SK-N-SH (cell line): ENCODE results near the gene LARP4.

Experiments
- EP300 ChIP-seq, 2 experiments: IDR thresholded peaks; 2 replicates each; pipeline versions ENCODE4 v1.4.0 to v1.6.1; 2012; ENCODE audit warnings: borderline replicate concordance in 1 of 2, low read depth in 1 of 2, low read length in 1 of 2
- EZH2phosphoT487 ChIP-seq: fragments of 200-600 bp; sonication (generic); IDR thresholded peaks from 2 replicates; pipeline ENCODE4 v1.6.1; 2017; ENCODE audit warnings: low read depth, mixed run types, mild to moderate bottlenecking, antibody characterized with exemption, moderate library complexity, borderline replicate concordance
- FOSL2 ChIP-seq: IDR thresholded peaks from 2 replicates; pipeline ENCODE4 v1.4.0; 2012; ENCODE audit warnings: low read depth, mild to moderate bottlenecking, moderate library complexity, borderline replicate concordance
- FOXM1 ChIP-seq: IDR thresholded peaks from 2 replicates; pipeline ENCODE4 v1.4.0; 2012; ENCODE audit warnings: low read depth, mild to moderate bottlenecking
- GABPA ChIP-seq: IDR thresholded peaks from 2 replicates; pipeline ENCODE4 v1.4.0; 2012; ENCODE audit warnings: low read depth, mild to moderate bottlenecking
- JUND ChIP-seq: IDR thresholded peaks from 2 replicates; pipeline ENCODE4 v1.4.0; 2012
- MXI1 ChIP-seq: IDR thresholded peaks from 2 replicates; pipeline ENCODE4 v1.6.1; 2012; ENCODE audit warnings: mild to moderate bottlenecking, low read depth, low read length, improper control_type of control experiment
- POLR2AphosphoS5 ChIP-seq: IDR thresholded peaks from 2 replicates; pipeline ENCODE4 v1.6.1; 2012; ENCODE audit warnings: low read depth, low read length
- RFX5 ChIP-seq: IDR thresholded peaks from 2 replicates; pipeline ENCODE4 v1.6.1; 2012; ENCODE audit warnings: mild to moderate bottlenecking, improper control_type of control experiment, low read length
- SIN3A ChIP-seq: IDR thresholded peaks from 2 replicates; pipeline ENCODE4 v1.6.1; 2012; ENCODE audit warnings: low read depth, mild to moderate bottlenecking, low read length, moderate library complexity, borderline replicate concordance
- TF ChIP-seq, protein P1 (sequence below): fragments of 200-600 bp; sonication (generic); IDR thresholded peaks from 2 replicates; pipeline ENCODE4 v1.6.1; 2017; ENCODE audit warnings: antibody characterized with exemption, mild to moderate bottlenecking, moderate library complexity
- TF ChIP-seq, protein P2 (sequence below): IDR thresholded peaks from 2 replicates; pipeline ENCODE4 v1.4.0; 2012; ENCODE audit warnings: low read depth
- TF ChIP-seq, protein P3 (sequence below): fragments of 150-350 bp; IDR thresholded peaks from 2 replicates; pipeline ENCODE4 v1.6.1; 2017; ENCODE audit warnings: antibody characterized with exemption, low read length, low read depth, borderline replicate concordance
- TF ChIP-seq, protein P4 (sequence below): IDR thresholded peaks from 2 replicates; pipeline ENCODE4 v1.4.0; 2012; ENCODE audit warnings: low read depth, borderline replicate concordance

DNA sequence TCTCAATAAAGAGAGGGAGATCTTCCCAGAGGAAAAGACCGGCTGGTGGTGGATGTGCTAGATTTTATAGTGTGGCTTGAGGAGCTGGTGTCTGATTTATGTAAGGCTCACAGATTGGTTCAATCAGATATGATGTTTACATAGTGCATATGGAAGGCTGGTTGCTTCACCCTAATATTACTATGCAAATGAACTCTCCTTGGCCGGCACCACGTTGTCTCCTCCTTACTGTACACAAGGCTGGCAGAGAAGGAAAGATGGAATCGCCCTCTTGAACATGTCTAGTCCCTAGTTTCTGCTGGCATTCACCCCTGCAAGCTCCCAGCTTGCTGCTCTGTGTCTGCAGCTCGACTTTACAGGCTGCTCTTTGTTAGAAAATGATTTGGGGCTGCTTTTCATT lies 13.2 kb upstream of the LARP4 start:
- TF ChIP-seq, protein P1, sequence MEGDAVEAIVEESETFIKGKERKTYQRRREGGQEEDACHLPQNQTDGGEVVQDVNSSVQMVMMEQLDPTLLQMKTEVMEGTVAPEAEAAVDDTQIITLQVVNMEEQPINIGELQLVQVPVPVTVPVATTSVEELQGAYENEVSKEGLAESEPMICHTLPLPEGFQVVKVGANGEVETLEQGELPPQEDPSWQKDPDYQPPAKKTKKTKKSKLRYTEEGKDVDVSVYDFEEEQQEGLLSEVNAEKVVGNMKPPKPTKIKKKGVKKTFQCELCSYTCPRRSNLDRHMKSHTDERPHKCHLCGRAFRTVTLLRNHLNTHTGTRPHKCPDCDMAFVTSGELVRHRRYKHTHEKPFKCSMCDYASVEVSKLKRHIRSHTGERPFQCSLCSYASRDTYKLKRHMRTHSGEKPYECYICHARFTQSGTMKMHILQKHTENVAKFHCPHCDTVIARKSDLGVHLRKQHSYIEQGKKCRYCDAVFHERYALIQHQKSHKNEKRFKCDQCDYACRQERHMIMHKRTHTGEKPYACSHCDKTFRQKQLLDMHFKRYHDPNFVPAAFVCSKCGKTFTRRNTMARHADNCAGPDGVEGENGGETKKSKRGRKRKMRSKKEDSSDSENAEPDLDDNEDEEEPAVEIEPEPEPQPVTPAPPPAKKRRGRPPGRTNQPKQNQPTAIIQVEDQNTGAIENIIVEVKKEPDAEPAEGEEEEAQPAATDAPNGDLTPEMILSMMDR, result no peak
- TF ChIP-seq, protein P2, sequence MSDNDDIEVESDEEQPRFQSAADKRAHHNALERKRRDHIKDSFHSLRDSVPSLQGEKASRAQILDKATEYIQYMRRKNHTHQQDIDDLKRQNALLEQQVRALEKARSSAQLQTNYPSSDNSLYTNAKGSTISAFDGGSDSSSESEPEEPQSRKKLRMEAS, result no peak
- TF ChIP-seq GABPA, result no peak
- TF ChIP-seq POLR2AphosphoS5, result no peak
- no peak for TF ChIP-seq JUND
- TF ChIP-seq, protein P3, sequence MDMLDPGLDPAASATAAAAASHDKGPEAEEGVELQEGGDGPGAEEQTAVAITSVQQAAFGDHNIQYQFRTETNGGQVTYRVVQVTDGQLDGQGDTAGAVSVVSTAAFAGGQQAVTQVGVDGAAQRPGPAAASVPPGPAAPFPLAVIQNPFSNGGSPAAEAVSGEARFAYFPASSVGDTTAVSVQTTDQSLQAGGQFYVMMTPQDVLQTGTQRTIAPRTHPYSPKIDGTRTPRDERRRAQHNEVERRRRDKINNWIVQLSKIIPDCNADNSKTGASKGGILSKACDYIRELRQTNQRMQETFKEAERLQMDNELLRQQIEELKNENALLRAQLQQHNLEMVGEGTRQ, result no peak
- TF ChIP-seq, protein P4, sequence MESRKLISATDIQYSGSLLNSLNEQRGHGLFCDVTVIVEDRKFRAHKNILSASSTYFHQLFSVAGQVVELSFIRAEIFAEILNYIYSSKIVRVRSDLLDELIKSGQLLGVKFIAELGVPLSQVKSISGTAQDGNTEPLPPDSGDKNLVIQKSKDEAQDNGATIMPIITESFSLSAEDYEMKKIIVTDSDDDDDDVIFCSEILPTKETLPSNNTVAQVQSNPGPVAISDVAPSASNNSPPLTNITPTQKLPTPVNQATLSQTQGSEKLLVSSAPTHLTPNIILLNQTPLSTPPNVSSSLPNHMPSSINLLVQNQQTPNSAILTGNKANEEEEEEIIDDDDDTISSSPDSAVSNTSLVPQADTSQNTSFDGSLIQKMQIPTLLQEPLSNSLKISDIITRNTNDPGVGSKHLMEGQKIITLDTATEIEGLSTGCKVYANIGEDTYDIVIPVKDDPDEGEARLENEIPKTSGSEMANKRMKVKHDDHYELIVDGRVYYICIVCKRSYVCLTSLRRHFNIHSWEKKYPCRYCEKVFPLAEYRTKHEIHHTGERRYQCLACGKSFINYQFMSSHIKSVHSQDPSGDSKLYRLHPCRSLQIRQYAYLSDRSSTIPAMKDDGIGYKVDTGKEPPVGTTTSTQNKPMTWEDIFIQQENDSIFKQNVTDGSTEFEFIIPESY, result no peak
- no peak for TF ChIP-seq FOSL2
- no peak for TF ChIP-seq EP300 (IDR thresholded peaks at IDR 0.05; ENCODE audit: borderline replicate concordance in 1 of 2, low read depth in 1 of 2, low read length in 1 of 2)
- TF ChIP-seq EZH2phosphoT487, result no peak
- TF ChIP-seq SIN3A, result no peak
- TF ChIP-seq MXI1, result no peak
- no peak for TF ChIP-seq RFX5
- no peak for TF ChIP-seq FOXM1
